Omental fat pad (tissue), 4 donors: ENCODE results near the gene TECPR2. TPM values are rescaled to one million over a fixed set of nuclear protein-coding genes. Genes with fewer than 3 reads are reported as not detected.
"Not testable (repeated sequence)": the region's sequence is repeated elsewhere in the genome, so short reads cannot be mapped to it uniquely, and the experiment has no call there.

Experiments used
- ATAC-seq: fragments of 150-250 bp; one replicate; pipeline ENCODE4 v1.9.1; 2016; ENCODE audit warnings: mild to moderate bottlenecking, moderate library complexity; ENCODE audit not compliant: low FRiP score
- DNase-seq: peaks from one replicate; pipeline ENCODE4 v3.0.0-alpha.2; 2019; ENCODE audit warnings: low spot score
- CTCF ChIP-seq, 3 donors: fragments of 450-650 bp; IDR thresholded peaks; one replicate each; pipeline ENCODE4 v1.5.1; 2016 to 2017; ENCODE audit warnings: antibody characterized with exemption in 3 of 3, mild to moderate bottlenecking in 3 of 3, moderate library complexity in 2 of 3
- total RNA-seq, 4 donors: library from RNA; depleted of rRNA; stranded (reverse); fragments of >200 nt; gene quantifications; one replicate each; pipeline ENCODE4 v1.1.0, GENCODE V29; 2016

The TECPR2 gene
- total RNA-seq, 4 donors from 2014 or later: 12.7 to 46.0 (median 17.9) TPM

- ATAC-seq (no peak), DNase-seq (no peak)
These were observed 168.2 kb downstream of the TECPR2 start for GRCh38 chr14:102530828-102531478.

GRCh38 chr14:102532204-102532658 is 169.5 kb downstream of the TECPR2 start:
- ATAC-seq (peak; percentile 22), DNase-seq (no peak)
- no peak for TF ChIP-seq CTCF (IDR thresholded peaks at IDR 0.05)

More at GRCh38 chr14:102530828-102531478, 168.2 kb downstream of the TECPR2 start:
- TF ChIP-seq CTCF (IDR thresholded peaks at IDR 0.05): no peak

- no peak for DNase-seq
- no peak for TF ChIP-seq CTCF (IDR thresholded peaks at IDR 0.05)
- ATAC-seq: no peak
These were observed 175.3 kb downstream of the TECPR2 start for GRCh38 chr14:102537981-102538601.

GRCh38 chr14:102538602-102539543 is 176.1 kb downstream of the TECPR2 start:
- no peak for TF ChIP-seq CTCF (IDR thresholded peaks at IDR 0.05)
- ATAC-seq: no peak
- DNase-seq: no peak

GRCh38 chr14:102539544-102540314 is 177.0 kb downstream of the TECPR2 start:
- TF ChIP-seq CTCF (IDR thresholded peaks at IDR 0.05): no peak
- ATAC-seq (no peak), DNase-seq (no peak)

- TF ChIP-seq CTCF (IDR thresholded peaks at IDR 0.05): no peak
- DNase-seq (no peak), ATAC-seq (no peak)
These were observed 177.7 kb downstream of the TECPR2 start for GRCh38 chr14:102540315-102541028.

GRCh38 chr14:102541029-102541491 is 178.3 kb downstream of the TECPR2 start:
- not testable (repeated sequence) for DNase-seq, ATAC-seq
